Stimulated activated naive CD8-positive, alpha-beta T cell treated with anti-CD3 and anti-CD28 coated beads, Interleukin-15, Interleukin-2, amounts not matched to agents 100 U/mL and 50 U/mL, for 24 hours (primary cell): ENCODE measurements around the gene TSEN54.

ENCODE experiments used
- ATAC-seq: fragments of 150-1000 bp; cut with Tn5 transposase; one replicate; pipeline ENCODE4 v1.10.0; 2021
- DNase-seq: peaks from one replicate; pipeline ENCODE4 v3.0.0; 2021

The TSEN54 gene

GRCh38 chr17:75488693-75489510 is 27.4 kb upstream of the TSEN54 start:
- DNase-seq (no peak), ATAC-seq (no peak)

- DNase-seq (no peak), ATAC-seq (no peak)
These were observed 26.8 kb upstream of the TSEN54 start for GRCh38 chr17:75489511-75489955.

- DNase-seq (no peak), ATAC-seq (no peak)
These were observed 26.1 kb upstream of the TSEN54 start for GRCh38 chr17:75490173-75490743.

- no peak for ATAC-seq
These were observed 25.2 kb upstream of the TSEN54 start for GRCh38 chr17:75490953-75491649.

DNA sequence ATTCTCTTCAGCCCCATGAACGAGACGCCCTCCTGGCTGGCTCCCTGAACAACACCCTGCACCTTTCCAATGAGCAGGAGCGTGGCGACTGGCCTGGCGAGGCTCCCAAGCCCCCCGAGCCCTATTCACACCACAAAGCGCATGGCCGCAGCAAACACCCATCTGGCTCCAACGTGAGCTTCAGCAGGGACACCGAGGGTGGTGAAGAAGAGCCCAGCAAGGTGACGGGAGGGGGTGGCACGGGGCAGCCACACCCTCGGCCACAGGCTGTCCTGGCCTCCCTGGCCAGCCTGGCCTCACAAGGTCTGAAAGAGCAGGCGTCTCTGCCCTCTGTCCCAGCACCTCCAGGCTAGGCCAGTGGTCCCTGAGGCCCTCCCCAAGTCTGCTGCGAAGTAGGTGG is 24.6 kb upstream of the TSEN54 start:
- DNase-seq (no peak), ATAC-seq (no peak)

More at GRCh38 chr17:75490953-75491649, 25.2 kb upstream of the TSEN54 start:
- no peak for DNase-seq

- ATAC-seq, result no peak
- no peak for DNase-seq
These were observed 23.7 kb upstream of the TSEN54 start for GRCh38 chr17:75492555-75493168.

DNA sequence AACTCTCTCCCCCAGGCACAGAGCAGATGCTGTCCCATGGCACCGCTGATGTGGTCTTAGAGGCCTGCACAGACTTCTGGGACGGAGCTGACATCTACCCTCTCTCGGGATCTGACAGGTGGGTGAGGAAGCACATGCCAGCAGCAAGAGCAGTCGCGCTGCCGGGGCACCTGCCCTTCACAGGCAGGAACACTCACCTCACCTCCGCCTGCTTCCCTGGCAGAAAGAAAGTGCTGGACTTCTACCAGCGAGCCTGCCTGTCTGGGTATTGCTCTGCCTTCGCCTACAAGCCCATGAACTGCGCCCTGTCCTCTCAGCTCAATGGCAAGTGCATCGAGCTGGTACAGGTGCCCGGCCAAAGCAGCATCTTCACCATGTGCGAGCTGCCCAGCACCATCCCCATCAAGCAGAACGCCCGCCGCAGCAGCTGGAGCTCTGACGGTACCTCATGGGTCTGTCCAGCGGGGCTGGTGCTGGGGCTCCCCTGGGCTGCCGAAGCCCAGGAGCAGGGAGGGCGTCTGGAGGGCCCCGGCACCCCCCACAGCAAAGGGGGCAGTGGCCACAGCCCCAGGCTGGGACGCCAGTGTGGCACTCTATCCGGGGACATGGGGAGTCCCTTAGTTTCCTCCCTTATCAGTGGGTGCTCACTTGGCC is 22.7 kb upstream of the TSEN54 start:
- no peak for DNase-seq
- ATAC-seq, result no peak

- DNase-seq (no peak), ATAC-seq (no peak)
These were observed 21.9 kb upstream of the TSEN54 start for GRCh38 chr17:75494326-75494877.

- DNase-seq (no peak), ATAC-seq (no peak)
These were observed 20.3 kb upstream of the TSEN54 start for GRCh38 chr17:75496005-75496404.

DNA sequence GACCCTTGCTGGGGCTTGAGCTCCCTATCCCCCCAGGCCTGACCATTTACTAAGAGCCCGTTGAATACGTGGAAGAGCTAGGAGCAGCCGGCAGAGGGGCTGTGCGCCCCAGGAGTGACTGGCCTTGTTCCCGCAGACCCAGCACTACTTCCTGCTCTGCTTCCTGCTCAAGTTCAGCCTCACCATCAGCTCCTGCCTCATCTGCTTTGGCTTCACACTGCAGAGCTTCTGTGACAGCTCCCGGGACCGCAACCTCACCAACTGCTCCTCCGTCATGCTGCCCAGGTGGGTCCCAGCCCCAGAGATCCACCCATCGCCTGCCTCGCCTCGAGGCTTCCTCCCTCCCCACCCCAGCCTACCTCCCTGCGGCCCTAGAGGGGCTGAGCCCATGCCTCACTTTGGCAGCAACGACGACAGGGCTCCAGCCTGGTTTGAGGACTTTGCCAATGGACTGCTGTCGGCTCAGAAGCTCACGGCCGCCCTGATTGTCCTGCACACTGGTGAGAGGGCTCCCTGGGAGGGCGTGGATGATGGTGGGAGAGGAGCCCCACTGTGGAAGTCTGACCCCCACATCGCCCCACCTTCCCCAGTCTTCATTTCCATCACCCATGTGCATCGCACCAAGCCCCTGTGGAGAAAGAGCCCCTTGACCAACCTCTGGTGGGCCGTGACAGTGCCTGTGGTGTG is 18.1 kb upstream of the TSEN54 start:
- no peak for ATAC-seq
- no peak for DNase-seq

DNA sequence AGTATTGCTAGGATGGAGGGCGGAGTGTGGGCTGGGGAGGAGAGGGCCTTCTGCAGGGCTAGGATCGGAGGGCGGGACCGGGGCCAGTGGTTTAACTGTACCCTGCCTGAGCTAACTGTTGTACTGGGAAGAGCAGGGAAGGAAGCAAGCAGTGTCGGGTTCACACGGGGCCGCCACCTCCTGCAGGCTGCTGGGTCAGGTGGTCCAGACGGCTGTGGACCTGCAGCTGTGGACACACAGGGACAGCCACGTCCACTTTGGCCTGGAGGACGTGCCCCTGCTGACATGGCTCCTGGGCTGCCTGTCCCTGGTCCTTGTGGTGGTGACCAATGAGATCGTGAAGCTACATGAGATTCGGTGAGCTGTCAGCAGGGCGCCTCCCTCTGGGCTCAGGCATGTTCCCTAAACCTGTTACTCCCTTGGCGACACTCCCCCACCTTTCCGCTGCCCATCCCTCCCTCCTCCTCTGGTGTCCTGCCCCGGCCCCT is 17.6 kb upstream of the TSEN54 start:
- ATAC-seq (no peak), DNase-seq (no peak)

DNA sequence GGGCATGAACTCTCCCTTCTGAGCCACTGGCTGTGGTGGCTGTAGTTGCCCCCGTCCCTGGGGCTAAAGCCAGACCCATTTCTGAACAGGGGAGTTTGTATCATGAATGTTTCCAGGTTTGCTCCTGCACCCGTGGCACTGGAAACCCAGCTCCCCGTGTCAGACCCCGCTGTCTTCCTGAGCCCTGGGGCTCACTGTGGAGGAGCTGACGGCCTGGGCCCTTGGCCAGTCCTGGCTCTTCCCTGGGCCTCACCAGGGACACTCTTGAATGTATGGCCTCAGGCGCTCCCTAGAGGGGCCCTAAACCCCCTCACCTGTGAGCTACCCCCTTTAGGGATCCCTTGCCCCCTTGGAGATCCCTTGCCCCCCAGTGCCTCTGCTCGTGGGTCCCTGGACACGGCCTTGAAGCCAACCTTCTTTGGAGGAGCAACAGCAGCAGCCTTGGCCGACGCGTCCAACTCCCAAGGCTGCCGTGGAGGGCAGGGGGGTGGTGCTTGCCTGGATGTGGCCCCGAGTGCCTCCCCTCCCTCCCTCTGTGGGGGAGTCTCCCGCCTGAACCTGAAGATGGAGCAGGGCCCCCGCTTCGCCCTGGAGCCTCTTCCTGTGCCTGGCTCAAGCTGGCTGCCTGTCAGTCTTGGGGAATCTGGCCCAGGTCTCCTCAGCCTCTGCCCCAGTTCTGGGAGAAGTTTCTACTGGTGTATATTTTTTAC is 16.9 kb upstream of the TSEN54 start:
- DNase-seq (no peak), ATAC-seq (no peak)

DNA sequence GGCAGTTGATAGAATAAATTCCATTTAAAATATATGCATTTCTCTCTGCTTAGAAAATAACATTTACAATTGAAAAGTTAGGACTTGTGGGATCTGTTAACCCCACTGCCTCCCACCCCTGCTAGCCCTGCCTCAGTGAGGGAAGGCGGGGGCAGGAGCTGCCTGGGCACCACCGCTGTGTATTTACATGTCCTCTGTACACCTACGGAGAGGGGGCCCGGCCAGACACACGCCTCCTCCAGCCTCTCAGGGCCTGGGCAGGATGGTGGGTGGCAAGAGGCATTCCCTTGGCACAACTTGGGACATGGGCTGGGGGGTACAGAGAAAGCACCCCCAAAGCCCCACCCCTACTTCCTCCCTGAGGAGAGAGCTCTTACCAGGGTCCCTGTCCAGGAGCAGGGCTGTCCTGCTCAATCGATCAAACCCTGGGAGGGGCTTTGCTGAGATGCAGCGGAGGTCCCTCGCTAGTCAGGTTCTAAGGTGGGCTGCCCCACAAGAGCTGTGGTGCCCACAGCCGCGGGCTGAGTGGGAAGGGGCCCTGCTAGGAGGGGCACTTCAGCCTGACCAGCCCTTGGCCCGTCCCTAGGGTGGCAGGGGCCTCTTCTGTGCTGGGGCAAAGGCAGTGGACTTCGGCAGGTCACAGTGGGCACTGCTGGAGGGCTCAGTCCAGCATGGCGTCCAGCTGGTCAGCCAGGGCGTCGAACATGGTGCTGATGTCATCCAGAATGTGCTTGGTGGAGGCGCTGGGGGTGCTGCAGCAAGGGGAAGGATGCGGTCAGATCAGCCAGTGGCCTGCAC is 15.7 kb upstream of the TSEN54 start:
- no peak for DNase-seq

GRCh38 chr17:75501378-75502071 is 14.8 kb upstream of the TSEN54 start:
- ATAC-seq (no peak), DNase-seq (no peak)

More for the DNA sequence above, 15.7 kb upstream of the TSEN54 start:
- ATAC-seq, result no peak

DNA sequence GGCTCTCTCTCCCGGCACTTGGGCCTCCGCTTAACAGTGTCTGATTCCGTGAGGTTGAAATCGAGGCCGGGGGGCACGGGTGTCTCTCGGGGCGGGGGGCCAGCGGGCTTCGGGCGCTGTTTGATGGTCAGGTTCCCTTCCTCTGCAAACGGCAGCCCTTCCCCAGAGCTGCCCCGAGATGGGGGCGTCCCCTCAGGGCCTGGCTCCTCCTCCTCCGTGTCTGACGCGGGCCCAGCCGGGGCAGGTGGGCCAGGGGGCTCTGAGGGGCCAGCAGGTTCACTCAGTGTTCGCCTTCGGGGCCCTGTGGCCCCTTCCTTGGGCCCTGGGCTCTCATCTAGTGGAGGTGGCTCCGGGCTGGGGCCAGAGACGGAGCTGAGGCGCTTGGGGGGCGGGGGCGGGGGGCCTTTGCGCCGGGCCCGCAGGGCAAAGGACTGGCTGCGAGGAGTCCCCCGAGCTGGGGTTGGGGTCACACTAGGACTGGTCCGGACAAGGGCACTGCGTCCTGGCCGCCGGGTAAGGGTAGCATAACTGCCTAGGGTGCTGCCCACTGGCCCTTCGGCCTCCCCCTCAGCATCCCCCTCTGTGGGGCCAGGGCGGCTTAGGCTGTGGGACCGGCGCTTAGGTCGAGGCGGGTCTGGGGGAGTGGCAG is 14.1 kb upstream of the TSEN54 start:
- ATAC-seq, result no peak
- no peak for DNase-seq

DNA sequence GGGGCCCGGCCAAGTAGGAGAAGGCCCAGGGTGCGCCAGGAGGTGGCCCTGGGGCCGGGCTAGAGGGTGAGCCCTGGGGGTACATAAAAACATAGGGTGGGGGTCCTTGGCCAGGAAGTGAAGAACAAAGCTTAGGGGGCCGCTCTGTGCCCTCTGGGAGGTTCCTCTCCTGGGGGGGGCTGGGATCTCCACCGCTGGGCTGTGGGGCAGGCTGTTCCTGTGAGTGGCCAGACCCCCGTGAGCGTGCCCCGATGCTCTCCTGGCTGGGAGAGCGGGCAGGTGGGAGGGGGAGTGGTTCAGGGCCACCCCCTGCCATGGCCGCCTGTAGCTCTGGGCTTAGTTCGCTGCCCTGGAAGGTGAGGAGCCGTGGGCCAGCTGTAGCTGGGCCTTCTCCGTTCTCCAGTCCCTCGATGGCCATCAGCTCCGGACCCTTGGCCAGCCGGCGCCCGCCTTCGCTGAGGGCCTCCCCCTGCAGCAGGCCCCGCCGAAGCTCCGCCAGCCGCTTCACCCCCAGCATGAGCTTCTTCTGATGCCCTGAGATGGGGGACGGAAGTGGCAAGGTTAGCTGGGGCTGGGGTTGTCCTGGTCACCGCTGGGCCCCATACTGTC is 13.5 kb upstream of the TSEN54 start:
- DNase-seq, result no peak
- no peak for ATAC-seq

DNA sequence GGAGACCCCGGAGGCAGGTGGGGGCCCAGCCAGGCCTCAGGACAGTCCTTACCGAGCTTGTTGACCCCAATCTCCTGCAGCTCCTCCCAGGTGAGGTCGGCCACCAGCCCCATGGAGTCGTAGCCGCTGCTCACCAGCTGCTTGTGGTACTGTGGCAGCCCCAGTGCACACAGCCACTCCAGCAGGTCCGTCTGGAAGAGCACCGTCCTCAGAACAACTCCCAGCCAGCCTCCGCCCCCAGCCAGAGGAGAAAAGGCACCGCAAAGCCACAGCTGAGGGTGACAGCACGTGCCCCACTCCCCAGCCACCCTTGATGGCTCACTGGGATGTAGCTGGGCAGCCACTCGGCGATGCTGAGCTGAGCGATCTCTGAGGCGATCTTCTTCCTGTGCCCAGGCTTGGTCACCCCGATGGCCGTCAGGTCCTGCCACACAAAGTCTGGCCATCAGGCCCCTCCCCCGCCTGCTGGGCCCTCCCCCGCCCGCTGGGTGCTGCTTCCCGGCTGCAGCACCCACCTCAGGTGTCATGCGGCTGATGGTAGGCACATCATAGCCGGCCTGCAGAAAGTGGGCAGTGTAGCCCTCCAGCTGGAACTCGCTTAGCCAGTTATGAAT is 12.9 kb upstream of the TSEN54 start:
- ATAC-seq (no peak), DNase-seq (no peak)

DNA sequence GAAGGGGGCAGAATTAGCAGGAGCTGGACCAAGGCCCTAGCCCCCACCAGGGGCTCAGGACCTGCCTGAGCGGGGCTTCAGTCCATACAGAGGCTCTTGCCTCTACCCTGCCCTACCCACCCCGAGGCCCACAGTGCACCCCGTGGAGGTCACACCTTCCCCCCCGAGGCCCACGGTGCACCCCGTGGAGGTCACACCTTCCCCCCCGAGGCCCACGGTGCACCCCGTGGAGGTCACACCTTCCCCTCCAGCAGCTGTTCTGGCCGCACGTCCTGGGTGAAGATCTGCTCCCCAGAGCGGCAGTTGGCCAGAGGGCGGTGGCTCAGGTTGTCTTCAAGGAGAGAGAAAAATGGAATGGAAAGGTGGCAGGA is 12.4 kb upstream of the TSEN54 start:
- no peak for DNase-seq
- no peak for ATAC-seq
